Measurements from ENCODE around the gene THAP4. TPM values are rescaled to one million over a fixed set of nuclear protein-coding genes. Genes with fewer than 3 reads are reported as not detected.

THAP4 gene
- total and polyA plus RNA-seq, 2 of the 13 experiments (the other 11 are each of a cell fraction or from before 2014, with no cell fraction given) = 59.7 to 75.7 TPM

GRCh38 chr2:241551599-241551997, 85.4 kb downstream of the THAP4 start:
- peak overlapping the region; percentile 81 for H3K27ac ChIP-seq (ENCODE audit: extremely low read length, insufficient read depth, low read length)
- no peaks in the 10 kb centered on the region for H3K79me2 ChIP-seq (ENCODE audit: insufficient read depth, low read length)
- H3K27me3 ChIP-seq (ENCODE audit: control insufficient read depth in 1 of 2, insufficient read depth in 2 of 2, low read length in 2 of 2) = no peaks in the 10 kb centered on the region
- ATAC-seq (no peak), FAIRE-seq (no peak), DNase-seq (ENCODE audit: low spot score) (no peak)
- intact Hi-C loops (cut with micrococcal nuclease; ENCODE audit: unreplicated experiment) = loop anchor here (5.0 kb wide), 1 partner anchor 46 kb away; no protein-coding TSS in a partner anchor
- peak overlapping the region; percentile 70 for H3K9ac ChIP-seq (ENCODE audit: insufficient read depth, low read depth, low read length)
- no peaks in the 10 kb centered on the region for H4K20me1 ChIP-seq (ENCODE audit: insufficient read depth, low read length)
- WGBS (ENCODE audit: low lambda C conversion rate) = 62% methylated on average over 12 of the region's 12 CpGs
- no peak overlapping the region for H2AFZ ChIP-seq (ENCODE audit: low read length)
- ChIA-PET POLR2A (interaction anchor here (1.0 kb wide), 2 partner anchors 9 to 59 kb away, joined by 3 read pairs; no protein-coding TSS in a partner anchor), CTCF (ENCODE audit: low intra/inter-chr PET ratio, low total read pairs) (no interaction called here)
- peak overlapping the region; percentile 93 for H3K4me2 ChIP-seq (ENCODE audit: low read depth, low read length)
- peaks cover 93% of the 10 kb centered on the region for H3K4me1 ChIP-seq (ENCODE audit: insufficient read depth, low read length)
- H3K4me3 ChIP-seq (replicated peaks in 1 of 3; ENCODE audit: insufficient read depth in 1 of 3, low read depth in 2 of 3, low read length in 3 of 3) = peak overlapping the region; percentile 58 to 78 (median 67); a peak in 5 of 6 replicates
- BruUV-seq (replicated peaks) = no TSS peak
- in situ Hi-C loops (cut with HindIII; ENCODE audit: extremely low pct_ligation_motif_present, low pct_unique_long_range_greater_than_20kb) = loop anchor here (5.0 kb wide), 1 partner anchor 106 kb away; no protein-coding TSS in a partner anchor
- H3K9me3 ChIP-seq (ENCODE audit: low read length) = no peaks in the 10 kb centered on the region
- H3K36me3 ChIP-seq (replicated peaks in 1 of 2; ENCODE audit: control insufficient read depth in 1 of 2, insufficient read depth in 2 of 2, low read length in 2 of 2) = no peaks in the 10 kb centered on the region
- no peak for TF ChIP-seq CBX2 (IDR thresholded peaks at IDR 0.05; ENCODE audit: low read depth, low read length)
- TF ChIP-seq CBX2 (CRISPR knock-in tag; IDR thresholded peaks at IDR 0.05; ENCODE audit: low read depth) = peak; percentile 47; the same call in 1 of the 2 replicates
- no peak for TF ChIP-seq ZBTB38 (CRISPR knock-in tag; IDR thresholded peaks at IDR 0.05)
- TF ChIP-seq HBP1 (CRISPR knock-in tag; IDR thresholded peaks at IDR 0.05; ENCODE audit: low read depth) = no peak
- no peak for TF ChIP-seq ZNF720 (CRISPR knock-in tag; IDR thresholded peaks at IDR 0.05)
- no peak for TF ChIP-seq ZNF775 (CRISPR knock-in tag; IDR thresholded peaks at IDR 0.05; ENCODE audit: borderline replicate concordance)
- peak; percentile 33 for TF ChIP-seq RBM39 (IDR thresholded peaks at IDR 0.05; ENCODE audit: low read depth, low read length, poor library complexity, severe bottlenecking)
- TF ChIP-seq MBD4 (IDR thresholded peaks at IDR 0.05; ENCODE audit: borderline replicate concordance, low read length) = no peak
- no peak for TF ChIP-seq ZNF615 (CRISPR knock-in tag; IDR thresholded peaks at IDR 0.05; ENCODE audit: borderline replicate concordance)
- 0 out of 2 replicates have a peak, but pooled peaks have one; percentile 64 for TF ChIP-seq ZNF253 (CRISPR knock-in tag; IDR thresholded peaks at IDR 0.05; ENCODE audit: borderline replicate concordance)
- no peak for TF ChIP-seq PLSCR1 (CRISPR knock-in tag; IDR thresholded peaks at IDR 0.05; ENCODE audit: borderline replicate concordance)
- TF ChIP-seq BHLHE40 (IDR thresholded peaks at IDR 0.05; ENCODE audit: low read length) = no peak
- TF ChIP-seq ZNF292 (CRISPR knock-in tag; IDR thresholded peaks at IDR 0.05; ENCODE audit: borderline replicate concordance, low read depth) = no peak
- TF ChIP-seq ZBTB7A (CRISPR knock-in tag; IDR thresholded peaks at IDR 0.05) = 0 out of 2 replicates have a peak, but pooled peaks have one; percentile 17
- no peak for TF ChIP-seq ZNF678 (CRISPR knock-in tag; IDR thresholded peaks at IDR 0.05)
- TF ChIP-seq THRA (CRISPR knock-in tag; IDR thresholded peaks at IDR 0.05; ENCODE audit: borderline replicate concordance) = no peak
- TF ChIP-seq CENPBD1 (CRISPR knock-in tag; IDR thresholded peaks at IDR 0.05; ENCODE audit: borderline replicate concordance, low read depth) = no peak
- TF ChIP-seq ZSCAN25 (CRISPR knock-in tag; IDR thresholded peaks at IDR 0.05) = no peak
- TF ChIP-seq POGK (CRISPR knock-in tag; conservative IDR thresholded peaks at IDR 0.05) = 0 out of 2 replicates have a peak, but pooled peaks have one; percentile 33
